IPS-18c (cell line): Measurements from ENCODE around the gene SMOC2.

ENCODE experiments used
- H3K4me3 ChIP-seq: 2 replicates; pipeline ENCODE4 v1.7.0; 2013; ENCODE audit warnings: low read depth, mild to moderate bottlenecking, low read length, moderate library complexity; ENCODE audit not compliant: insufficient read depth
- H3K9me3 ChIP-seq: one replicate; pipeline ENCODE4 v1.6.1; 2013; ENCODE audit warnings: mild to moderate bottlenecking, low read length, moderate library complexity; ENCODE audit not compliant: control insufficient read depth, insufficient read depth

The SMOC2 gene

DNA sequence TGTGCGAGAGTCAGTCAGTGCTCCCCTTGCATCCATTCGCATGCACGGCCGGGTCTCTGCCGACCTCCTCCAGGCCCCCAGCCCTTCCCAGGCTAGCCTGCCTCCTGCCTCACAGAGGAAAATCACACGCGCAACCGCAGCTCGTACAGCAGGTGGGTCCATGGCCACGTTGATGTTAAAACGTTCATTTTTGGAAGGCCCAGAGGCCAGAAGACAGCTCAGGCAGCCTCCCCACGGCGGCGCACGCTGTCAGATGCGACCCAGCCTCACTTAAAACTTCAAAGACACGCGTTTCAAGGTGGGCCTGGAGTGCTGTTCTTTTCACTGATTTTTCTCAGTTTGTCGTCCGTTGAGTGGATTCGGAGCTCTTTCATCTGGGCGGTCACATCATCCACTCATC lies 276.5 kb downstream of the SMOC2 start:
- Histone ChIP-seq H3K9me3 (peaks cover 28% of the 10 kb centered on the region), H3K4me3 (no peak overlapping the region; the same call in 1 of the 2 replicates)
